GM12878 (cell line): ENCODE data around the gene SCUBE2. TPM values are rescaled to one million over a fixed set of nuclear protein-coding genes. Genes with fewer than 3 reads are reported as not detected.

Experiments
- ATAC-seq: fragments of 200-7000 bp; cut with Tn5 transposase; 3 replicates; pipeline ENCODE4 v1.9.1; 2020; ENCODE audit warnings: mild to moderate bottlenecking, moderate library complexity
- BruUV-seq: library from RNA; stranded (reverse); fragments of 400-500 nt; replicated peaks from 2 replicates; lab custom pipeline; 2021; lab: Mats Ljungman, UMichigan
- CTCF ChIA-PET: fragments of 300-600 bp; sonication (Branson Sonifier 250); formaldehyde crosslinking; extraction: SDS; loops from one replicate; lab custom pipeline; 2021; ENCODE audit warnings: inconsistent platforms; lab: Yijun Ruan, JAX
- POLR2A ChIA-PET: fragments of 350-600 bp; formaldehyde crosslinking; extraction: SDS; loops from one replicate; lab custom pipeline; 2021; ENCODE audit warnings: inconsistent platforms; lab: Charles Lee
- RAD21 ChIA-PET: fragments of 300-600 bp; sonication (Branson Sonifier 250); formaldehyde crosslinking; loops from one replicate; lab custom pipeline; 2023; ENCODE audit warnings: antibody characterized with exemption; ENCODE audit not compliant: unreplicated experiment; lab: Charles Lee
- SMC1A ChIA-PET: fragments of 300-600 bp; sonication (Branson Sonifier 250); formaldehyde crosslinking; loops from one replicate; lab custom pipeline; 2023; ENCODE audit not compliant: unreplicated experiment, uncharacterized antibody; lab: Charles Lee
- DNase-seq: peaks from one replicate; pipeline ENCODE4 v3.0.0-alpha.2; 2011; ENCODE audit warnings: low read depth, low spot score
- FAIRE-seq: peaks from 3 replicates; lab custom pipeline; 2011; peaks lifted over from hg19 to GRCh38; lab: Jason Lieb, UNC
- H2AFZ ChIP-seq: 2 replicates; pipeline ENCODE4 v1.6.0; 2011; ENCODE audit warnings: low read depth, low read length, control low read depth; ENCODE audit not compliant: control insufficient read depth
- H3K27ac ChIP-seq: 2 replicates; pipeline ENCODE4 v1.5.1; 2011; ENCODE audit warnings: control low read depth; ENCODE audit not compliant: control insufficient read depth, insufficient read depth
- H3K27me3 ChIP-seq, 2 experiments: replicated peaks in 1 of 2; 2 replicates each; pipeline versions ENCODE4 v1.6.0 to v1.6.1; 2011; ENCODE audit warnings: low read length in 1 of 2; ENCODE audit not compliant: control insufficient read depth in 2 of 2, insufficient read depth in 2 of 2
- H3K36me3 ChIP-seq, 2 experiments: 2 replicates each; pipeline ENCODE4 v1.5.1; 2011; ENCODE audit warnings: low read length in 1 of 2; ENCODE audit not compliant: control insufficient read depth in 2 of 2, insufficient read depth in 2 of 2
- H3K4me1 ChIP-seq: 2 replicates; pipeline ENCODE4 v1.6.1; 2011; ENCODE audit warnings: mild to moderate bottlenecking, low read length, moderate library complexity, mixed read lengths; ENCODE audit not compliant: control insufficient read depth, insufficient read depth
- H3K4me2 ChIP-seq: 2 replicates; pipeline ENCODE4 v1.6.0; 2011; ENCODE audit warnings: control low read depth; ENCODE audit not compliant: control insufficient read depth, insufficient read depth
- H3K4me3 ChIP-seq: fragments of 200-600 bp; sonication (generic); 2 replicates; pipeline ENCODE4 v1.5.1; 2016
- H3K79me2 ChIP-seq: 2 replicates; pipeline ENCODE4 v1.6.0; 2011; ENCODE audit warnings: low read length; ENCODE audit not compliant: control insufficient read depth, insufficient read depth
- H3K9ac ChIP-seq: 2 replicates; pipeline ENCODE4 v1.8.0; 2011; ENCODE audit warnings: low read length, control low read depth, mixed read lengths; ENCODE audit not compliant: control insufficient read depth, insufficient read depth
- H3K9me3 ChIP-seq: replicated peaks from 3 replicates; pipeline ENCODE4 v1.5.1; 2011; ENCODE audit warnings: mild to moderate bottlenecking, low read length; ENCODE audit not compliant: control insufficient read depth, insufficient read depth
- H4K20me1 ChIP-seq: 2 replicates; pipeline ENCODE4 v1.6.0; 2011; ENCODE audit not compliant: control insufficient read depth, insufficient read depth
- WGBS: methylation state at CpG from one replicate; pipeline ENCODE4 v1.1.6; 2016; ENCODE audit warnings: low lambda C conversion rate; ENCODE audit not compliant: insufficient replicate concordance, insufficient coverage; ENCODE audit errors: missing lambda C conversion rate; 5-methylcytosine and 5-hydroxymethylcytosine counted together
- in situ Hi-C: fragments of 300-500 bp; cut with MboI; formaldehyde crosslinking; loops from 9 replicates; pipeline ENCODE4 v1.14.3; 2018; ENCODE audit warnings: mixed read lengths
- intact Hi-C: fragments of 100-400 bp; cut with micrococcal nuclease; formaldehyde crosslinking; loops from one replicate; pipeline ENCODE4 v1.14.2; 2022; ENCODE audit not compliant: unreplicated experiment
- polyA plus RNA-seq, 11 experiments: library from polyadenylated mRNA; depleted of rRNA in 4 of 11; unstranded in 6 of 11; stranded (reverse) in 5 of 11; fragments of >200 nt; fragmentation: Nextera tagmentation in 4 of 11; fragmentation: Illumina TruSeq in 1 of 11; extraction: Ambion mirVana in 4 of 11; extraction: Trizol in 1 of 11; gene quantifications; 1 replicate in 1 of 11; 2 replicates in 10 of 11; pipeline versions ENCODE4 v1.2.1 to v1.2.3, GENCODE V29; 2011 to 2016; ENCODE audit warnings: inconsistent platforms in 2 of 11, missing spikeins in 2 of 11, low read depth in 1 of 11
- total RNA-seq, 4 experiments: library from RNA; depleted of rRNA in 3 of 4; stranded (reverse); fragments of >200 nt in 3 of 4; fragmentation: Illumina TruSeq in 1 of 4; extraction: Trizol in 1 of 4; gene quantifications; 2 replicates each; pipeline versions ENCODE4 v1.2.1 to v1.2.3, GENCODE V29; 2013 to 2021
- TF ChIP-seq, protein P1 (sequence below): IDR thresholded peaks from 2 replicates; pipeline ENCODE4 v1.6.1; 2012; ENCODE audit warnings: mild to moderate bottlenecking, low read depth, low read length

Gene SCUBE2
- total and polyA plus RNA-seq, 10 of the 15 experiments (the other 5 are each of a cell fraction or from before 2014, with no cell fraction given) = 0.12 to 0.56 (median 0.31) TPM; not detected in 2

- Histone ChIP-seq H3K9ac (no peak overlapping the region), H3K4me2 (no peak overlapping the region), H3K4me3 (no peak overlapping the region), H3K27me3 (no peaks in the 10 kb centered on the region; a peak in 1 of 4 replicates), H4K20me1 (no peaks in the 10 kb centered on the region), H3K36me3 (no peaks in the 10 kb centered on the region), H3K79me2 (no peaks in the 10 kb centered on the region), H3K27ac (no peak overlapping the region), H3K4me1 (no peaks in the 10 kb centered on the region), H3K9me3 (no peaks in the 10 kb centered on the region), H2AFZ (no peak overlapping the region)
- ChIA-PET CTCF (interaction anchor here (0.9 to 5.4 kb wide), 4 partner anchors 21 to 134 kb away, joined by 3 to 36 read pairs (median 4); no protein-coding TSS in a partner anchor), POLR2A (interaction anchor here (1.5 kb wide), 1 partner anchor 8 kb away, joined by 3 read pairs; no protein-coding TSS in a partner anchor), SMC1A (interaction anchor here (0.8 to 1.6 kb wide), 4 partner anchors 10 to 34 kb away, joined by 3 to 4 read pairs (median 3); no protein-coding TSS in a partner anchor), RAD21 (interaction anchor here (1.0 kb wide), 1 partner anchor 21 kb away, joined by 3 read pairs; no protein-coding TSS in a partner anchor)
- in situ Hi-C loops (no loop called here), intact Hi-C loops (no loop called here)
- ATAC-seq (no peak), DNase-seq (no peak), FAIRE-seq (no peak)
- no TSS peak for BruUV-seq
- TF ChIP-seq, protein P1, sequence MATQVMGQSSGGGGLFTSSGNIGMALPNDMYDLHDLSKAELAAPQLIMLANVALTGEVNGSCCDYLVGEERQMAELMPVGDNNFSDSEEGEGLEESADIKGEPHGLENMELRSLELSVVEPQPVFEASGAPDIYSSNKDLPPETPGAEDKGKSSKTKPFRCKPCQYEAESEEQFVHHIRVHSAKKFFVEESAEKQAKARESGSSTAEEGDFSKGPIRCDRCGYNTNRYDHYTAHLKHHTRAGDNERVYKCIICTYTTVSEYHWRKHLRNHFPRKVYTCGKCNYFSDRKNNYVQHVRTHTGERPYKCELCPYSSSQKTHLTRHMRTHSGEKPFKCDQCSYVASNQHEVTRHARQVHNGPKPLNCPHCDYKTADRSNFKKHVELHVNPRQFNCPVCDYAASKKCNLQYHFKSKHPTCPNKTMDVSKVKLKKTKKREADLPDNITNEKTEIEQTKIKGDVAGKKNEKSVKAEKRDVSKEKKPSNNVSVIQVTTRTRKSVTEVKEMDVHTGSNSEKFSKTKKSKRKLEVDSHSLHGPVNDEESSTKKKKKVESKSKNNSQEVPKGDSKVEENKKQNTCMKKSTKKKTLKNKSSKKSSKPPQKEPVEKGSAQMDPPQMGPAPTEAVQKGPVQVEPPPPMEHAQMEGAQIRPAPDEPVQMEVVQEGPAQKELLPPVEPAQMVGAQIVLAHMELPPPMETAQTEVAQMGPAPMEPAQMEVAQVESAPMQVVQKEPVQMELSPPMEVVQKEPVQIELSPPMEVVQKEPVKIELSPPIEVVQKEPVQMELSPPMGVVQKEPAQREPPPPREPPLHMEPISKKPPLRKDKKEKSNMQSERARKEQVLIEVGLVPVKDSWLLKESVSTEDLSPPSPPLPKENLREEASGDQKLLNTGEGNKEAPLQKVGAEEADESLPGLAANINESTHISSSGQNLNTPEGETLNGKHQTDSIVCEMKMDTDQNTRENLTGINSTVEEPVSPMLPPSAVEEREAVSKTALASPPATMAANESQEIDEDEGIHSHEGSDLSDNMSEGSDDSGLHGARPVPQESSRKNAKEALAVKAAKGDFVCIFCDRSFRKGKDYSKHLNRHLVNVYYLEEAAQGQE = no peak
- 54% methylated on average over 7 of the region's 7 CpGs for WGBS
Observed at GRCh38 chr11:9037046-9037780, 54.2 kb downstream of the SCUBE2 start.
